NCI-H2029 treated with DMSO at 0.1 percent for 48 hours (cell line): ENCODE data around the gene DDX31.

ENCODE experiments used
- DNase-seq: peaks from one replicate; lab custom pipeline; 2025; lab: John Stamatoyannopoulos, UW

DDX31 gene

DNA sequence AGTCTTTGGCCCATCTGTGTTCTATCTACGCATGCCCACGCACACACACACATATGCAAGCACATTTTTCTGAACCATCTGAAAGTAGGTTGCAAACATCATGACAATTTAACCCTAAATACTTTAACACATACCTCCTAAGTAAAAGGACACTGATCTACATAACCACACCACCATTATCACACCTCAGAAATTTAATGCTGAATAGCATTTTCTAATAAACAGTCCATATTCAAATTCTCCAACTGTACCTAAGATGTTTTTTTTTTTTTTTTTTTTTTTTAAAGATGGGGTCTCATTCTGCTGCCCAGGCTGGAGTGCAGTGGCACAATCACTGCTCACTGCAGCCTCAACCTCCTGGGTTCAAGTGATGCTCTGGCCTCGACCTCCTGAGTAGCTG is 35.5 kb downstream of the DDX31 start:
- DNase-seq = no peak

DNA sequence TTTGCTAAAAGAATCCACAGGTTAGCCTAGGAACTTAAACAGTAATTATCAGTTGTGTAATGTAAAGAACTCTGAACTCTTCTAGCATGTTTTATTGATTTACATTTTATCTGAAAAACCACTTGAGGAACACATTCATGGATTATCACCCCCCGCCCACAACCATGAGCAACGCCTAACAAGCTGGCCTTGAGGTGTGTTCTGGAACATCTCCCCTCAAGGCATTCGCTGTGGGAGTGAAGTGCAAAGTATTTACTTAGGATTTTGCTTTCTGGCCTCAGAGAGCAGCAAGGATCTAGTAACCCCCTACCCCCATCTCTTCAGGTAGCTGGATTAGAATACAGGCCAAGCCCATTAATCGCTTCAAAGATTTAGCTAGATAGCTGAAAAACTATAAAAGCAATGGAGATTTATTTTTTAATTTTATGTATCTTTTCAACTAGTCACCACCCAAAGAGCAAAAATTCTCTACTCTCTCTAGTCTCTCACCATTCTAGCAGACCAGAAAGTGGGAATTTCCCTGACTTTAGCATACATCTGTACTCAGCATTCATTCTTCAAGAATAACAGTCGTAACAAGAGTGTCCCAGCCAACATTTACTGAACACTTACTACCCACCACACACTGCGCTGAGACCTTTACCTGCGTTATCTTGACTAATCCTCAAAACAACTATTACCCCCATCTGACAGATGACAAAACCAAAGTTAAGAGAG is 37.2 kb downstream of the DDX31 start:
- DNase-seq = no peak

GRCh38 chr9:132631685-132632084 is 38.1 kb downstream of the DDX31 start:
- no peak for DNase-seq

GRCh38 chr9:132631280-132631679 is 38.5 kb downstream of the DDX31 start:
- DNase-seq = no peak

- no peak for DNase-seq
These were observed 39.0 kb downstream of the DDX31 start for GRCh38 chr9:132630811-132631210.

- no peak for DNase-seq
These were observed 39.7 kb downstream of the DDX31 start for GRCh38 chr9:132630116-132630515.

DNA sequence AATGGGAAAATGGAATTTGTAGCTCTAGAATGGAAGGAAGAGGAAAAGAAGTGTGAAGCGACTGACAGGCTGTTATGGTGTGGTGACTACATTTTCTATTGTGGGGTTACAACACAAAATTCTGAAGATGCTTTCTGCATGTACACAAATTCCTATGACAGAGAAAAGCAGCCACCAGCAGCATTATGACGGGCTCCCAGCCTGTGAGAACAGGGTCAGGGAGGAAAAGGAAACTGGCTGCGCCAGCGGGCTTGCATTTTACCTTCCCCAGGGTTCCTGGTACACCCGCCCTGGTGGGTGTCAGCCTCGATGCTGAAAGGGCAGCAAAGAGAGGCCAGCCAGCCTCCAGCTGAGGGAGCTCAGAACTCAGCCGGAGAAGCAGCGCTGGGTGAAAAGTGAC is 41.0 kb downstream of the DDX31 start:
- DNase-seq = no peak

GRCh38 chr9:132627594-132627993 is 42.2 kb downstream of the DDX31 start:
- no peak for DNase-seq

DNA sequence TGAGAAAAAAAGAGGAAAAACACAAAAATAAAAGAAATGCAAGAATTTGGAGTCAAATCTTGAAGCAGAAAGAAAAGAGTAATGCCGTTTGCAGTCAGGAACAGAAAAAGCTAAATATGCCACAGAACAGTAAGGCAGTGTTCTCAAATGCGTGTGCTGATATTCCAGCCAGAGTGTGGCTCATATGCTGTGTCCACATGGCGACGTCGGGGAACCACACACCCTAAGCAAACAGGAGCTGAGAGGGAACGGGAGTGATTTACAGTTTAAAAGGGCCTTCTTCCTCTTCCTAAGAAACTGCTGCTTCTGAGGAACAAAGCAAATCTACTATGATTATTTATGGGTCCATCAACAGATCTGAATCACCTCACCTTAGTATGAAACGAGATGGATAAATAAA is 42.7 kb downstream of the DDX31 start:
- DNase-seq = no peak

DNA sequence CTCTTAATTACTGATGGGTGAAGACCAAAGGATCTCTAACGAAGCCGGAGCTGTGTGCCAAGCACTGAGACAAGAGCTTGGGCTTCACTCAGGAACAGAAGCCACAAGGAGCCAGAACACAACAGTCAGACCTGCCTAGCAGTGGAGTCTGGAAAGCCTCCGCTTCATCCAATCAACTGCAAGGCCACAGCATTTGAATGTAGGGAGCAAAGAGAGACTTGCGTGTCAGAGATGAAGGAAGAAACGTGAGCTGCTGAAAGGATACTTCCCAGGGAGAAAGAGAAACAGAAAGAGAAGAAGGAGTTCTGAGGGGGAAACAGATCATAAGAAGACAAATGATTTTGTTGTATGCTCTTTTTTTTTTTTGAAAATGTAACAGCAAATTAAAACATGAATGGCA is 43.5 kb downstream of the DDX31 start:
- no peak for DNase-seq

- no peak for DNase-seq
These were observed 47.6 kb downstream of the DDX31 start for GRCh38 chr9:132622159-132622558.

GRCh38 chr9:132616725-132617124 is 53.1 kb downstream of the DDX31 start:
- DNase-seq = no peak

DNA sequence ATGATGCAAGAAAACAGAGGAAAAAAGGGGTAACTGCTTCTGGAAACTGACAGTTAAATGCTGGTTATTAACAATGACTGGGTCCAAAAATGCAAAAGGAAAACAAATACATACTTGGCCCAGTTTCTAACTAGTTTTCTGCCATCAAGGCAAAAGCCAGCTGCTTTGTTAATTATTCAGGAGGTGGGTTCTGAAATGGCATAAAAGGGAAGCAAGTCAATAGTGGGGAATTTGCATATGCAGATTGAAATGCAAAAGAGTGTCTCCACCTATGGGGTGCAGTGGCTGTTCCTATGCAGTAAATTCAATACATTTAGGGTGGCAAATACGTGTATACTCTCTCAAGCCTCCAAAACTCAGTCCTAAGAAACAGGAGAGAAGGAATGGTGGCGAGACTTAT is 54.0 kb downstream of the DDX31 start:
- no peak for DNase-seq

DNA sequence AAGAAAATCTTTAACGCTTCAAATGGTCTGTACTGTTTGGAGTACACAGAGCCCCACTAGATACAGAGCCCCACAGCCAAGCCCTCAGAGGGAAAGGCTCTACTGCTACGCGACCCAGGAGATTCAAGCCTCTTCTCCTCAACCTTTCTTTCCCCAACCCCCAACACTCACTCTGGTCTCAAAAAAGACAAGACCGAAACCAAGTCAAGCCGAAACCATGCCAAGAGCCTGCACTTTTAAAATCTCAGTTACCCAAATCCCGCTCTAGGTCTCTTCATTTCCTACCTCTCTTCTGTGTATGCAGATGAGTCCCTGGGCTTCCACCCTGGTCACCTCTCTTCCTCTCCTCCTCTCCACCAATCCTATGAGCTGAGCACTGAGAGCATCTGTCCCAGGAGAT is 55.5 kb downstream of the DDX31 start:
- DNase-seq = no peak

DNA sequence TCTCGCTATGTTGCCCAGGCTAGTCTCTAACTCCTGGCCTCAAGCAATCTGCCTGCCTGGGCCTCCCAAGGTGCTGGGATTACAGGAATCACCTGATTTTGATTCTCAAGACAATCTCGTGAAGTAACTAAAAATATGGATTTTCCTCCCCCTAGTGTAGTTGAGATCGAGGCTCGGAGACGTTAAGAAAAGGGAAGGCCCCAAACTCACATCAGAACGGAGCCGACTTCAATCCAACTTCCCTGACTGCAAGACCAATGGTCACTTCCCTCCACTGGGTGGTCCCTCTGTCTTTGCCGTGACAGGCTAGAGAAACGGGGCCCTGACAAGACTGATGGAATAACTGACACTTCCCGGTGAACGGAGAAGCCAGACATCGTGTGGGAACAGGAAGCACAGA is 59.1 kb downstream of the DDX31 start:
- no peak for DNase-seq

- no peak for DNase-seq
These were observed 60.0 kb downstream of the DDX31 start for GRCh38 chr9:132609829-132610228.

DNA sequence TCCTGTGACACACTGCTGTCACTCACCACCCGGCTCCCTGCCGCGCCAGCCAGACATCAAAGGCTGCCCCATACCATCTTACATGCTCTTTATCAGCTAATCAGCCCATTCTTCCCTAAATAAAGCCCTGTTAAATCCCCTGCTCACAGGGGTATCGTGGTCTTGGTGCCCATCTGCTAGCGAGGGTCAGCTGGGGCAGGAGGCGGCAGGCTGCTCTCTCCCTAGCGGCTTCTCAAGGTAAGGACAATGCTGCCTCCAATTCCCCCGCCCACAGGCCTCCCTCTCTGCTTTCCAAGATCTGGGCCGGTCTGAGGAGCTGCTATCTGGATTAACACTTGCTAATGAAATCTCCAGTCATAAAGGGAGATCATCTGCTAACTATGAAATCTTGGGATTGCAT is 60.6 kb downstream of the DDX31 start:
- DNase-seq = no peak

DNA sequence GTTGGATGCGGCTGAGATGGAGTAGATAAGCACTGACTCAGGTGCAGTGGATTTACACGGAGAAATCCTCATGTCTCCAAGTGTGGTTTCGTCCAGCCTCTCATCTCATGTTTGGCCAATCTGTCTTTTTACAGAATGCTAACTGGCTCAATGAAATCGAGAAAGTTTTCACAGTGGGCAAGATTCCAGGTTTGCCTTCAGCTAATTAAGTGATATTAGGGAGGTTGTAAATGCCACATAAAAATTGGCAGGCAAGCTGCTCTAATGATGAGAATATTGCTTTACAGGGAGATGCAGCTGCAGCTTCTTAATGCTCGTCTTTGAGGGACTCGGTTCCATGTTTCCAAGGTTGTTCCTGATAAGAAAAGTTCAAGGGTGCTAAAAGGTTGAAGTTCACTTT is 63.7 kb downstream of the DDX31 start:
- DNase-seq = no peak

GRCh38 chr9:132605387-132605786 is 64.4 kb downstream of the DDX31 start:
- DNase-seq = no peak

DNA sequence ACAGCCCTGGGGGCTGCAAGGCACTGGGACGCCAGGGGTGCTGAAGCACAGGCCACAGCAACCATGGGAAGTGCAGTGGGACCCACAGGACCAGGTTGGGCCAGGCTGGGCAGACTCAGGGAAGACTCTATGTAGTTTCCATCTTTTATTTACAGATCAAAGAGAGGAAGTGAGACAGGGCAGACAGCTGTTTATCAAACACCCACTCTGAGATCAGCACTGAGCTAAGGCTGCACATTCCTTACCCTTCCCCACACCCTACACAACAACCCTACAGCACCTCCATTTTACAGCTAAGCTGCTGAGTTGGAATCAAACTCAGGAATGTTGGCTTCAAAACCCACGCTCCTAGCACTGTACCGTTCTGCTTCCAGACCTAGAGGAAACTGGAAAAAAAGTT is 67.6 kb downstream of the DDX31 start:
- DNase-seq = no peak

DNA sequence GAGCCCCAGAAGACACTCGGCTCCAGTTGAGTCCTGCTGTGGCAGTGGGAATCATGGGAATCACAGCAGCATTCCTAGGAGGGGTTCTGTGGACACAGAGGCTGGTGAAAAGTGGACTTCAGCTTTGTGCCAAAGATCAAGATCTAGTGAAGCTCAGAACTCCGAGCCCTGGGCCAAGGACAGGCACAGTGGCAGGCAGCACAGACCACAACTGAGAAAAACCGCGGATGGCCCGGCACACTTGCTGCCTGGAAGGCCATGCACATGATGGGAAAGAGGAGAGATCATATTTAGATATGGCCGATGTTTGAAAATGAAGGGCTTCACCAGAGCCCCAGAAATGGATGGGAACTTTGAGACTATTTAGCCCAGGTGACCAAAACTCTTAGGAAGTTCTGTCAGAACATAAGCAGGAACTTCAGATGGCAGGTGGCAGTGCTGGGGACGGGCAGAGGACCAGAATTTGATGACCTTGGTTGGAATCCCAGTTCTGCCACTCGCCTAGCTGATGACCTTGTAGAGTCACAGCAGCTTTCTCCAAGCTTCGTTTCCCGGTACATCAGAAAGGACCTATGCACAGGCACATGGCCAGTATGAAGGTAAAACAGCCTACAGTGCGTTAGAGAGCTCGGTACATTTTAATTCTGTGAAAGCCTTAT is 69.3 kb downstream of the DDX31 start:
- DNase-seq = no peak

GRCh38 chr9:132597073-132597775 is 72.6 kb downstream of the DDX31 start:
- DNase-seq = no peak

DNA sequence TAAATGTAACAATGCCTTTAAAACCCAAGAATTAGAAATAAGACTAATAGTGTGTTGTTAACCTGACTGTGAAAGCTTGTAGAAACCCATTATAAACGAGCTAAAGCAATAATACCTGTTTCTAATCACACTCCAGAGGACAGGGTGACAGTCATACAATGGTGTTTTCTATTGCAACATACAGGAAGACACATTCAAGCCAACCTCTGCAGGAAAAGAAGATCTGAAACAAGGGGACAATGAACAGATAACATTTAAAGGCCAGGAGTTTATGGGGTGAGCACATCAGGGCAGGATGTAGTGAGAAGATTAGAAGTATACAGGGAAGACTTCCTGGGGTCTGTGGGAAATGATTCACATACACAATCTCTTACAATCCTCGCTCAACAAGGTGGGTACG is 73.6 kb downstream of the DDX31 start:
- no peak for DNase-seq
